Measurements from ENCODE around the gene SPNS3. TPM values are rescaled to one million over a fixed set of nuclear protein-coding genes. Genes with fewer than 3 reads are reported as not detected.

The SPNS3 gene
- total RNA-seq, 2 experiments from 2014 or later: 51.2 to 54.6 TPM

- CTCF ChIA-PET (ENCODE audit: unreplicated experiment): no interaction called here
- H4K20me1 ChIP-seq (ENCODE audit: insufficient read depth, low read length): no peaks in the 10 kb centered on the region
- no peaks in the 10 kb centered on the region for H3K9me3 ChIP-seq (ENCODE audit: low read length)
- H3K4me1 ChIP-seq (ENCODE audit: insufficient read depth, low read length, poor library complexity, severe bottlenecking): peaks cover 40% of the 10 kb centered on the region
- POLR2A ChIA-PET: no interaction called here
- intact Hi-C loops (cut with micrococcal nuclease; ENCODE audit: unreplicated experiment): no loop called here
- no peaks in the 10 kb centered on the region for H3K9me2 ChIP-seq (ENCODE audit: insufficient read depth, low read length)
- H3K4me3 ChIP-seq (ENCODE audit: low read depth, low read length, poor library complexity, severe bottlenecking): no peak overlapping the region
- H3K79me2 ChIP-seq (ENCODE audit: insufficient read depth, low read depth, low read length): no peaks in the 10 kb centered on the region
- no peaks in the 10 kb centered on the region for H3K36me3 ChIP-seq (ENCODE audit: insufficient read depth, low read length)
- no peak overlapping the region for H2AFZ ChIP-seq (ENCODE audit: low read length)
- no peak for DNase-seq (ENCODE audit: low spot score)
- TF ChIP-seq EZH2phosphoT487 (IDR thresholded peaks at IDR 0.05; ENCODE audit: borderline replicate concordance, low read depth, low read length) (no peak), CTCF (conservative IDR thresholded peaks at IDR 0.05; ENCODE audit: low read length) (no peak)
- BruUV-seq (replicated peaks): no TSS peak
- no peak overlapping the region for H3K27ac ChIP-seq (ENCODE audit: low read depth, low read length, poor library complexity, severe bottlenecking)
- no peak overlapping the region for H3K4me2 ChIP-seq (ENCODE audit: low read length)
Measured at GRCh38 chr17:4527134-4527533, 93.4 kb downstream of the SPNS3 start.

- no peak for DNase-seq (ENCODE audit: low spot score)
- H3K4me1 ChIP-seq (ENCODE audit: insufficient read depth, low read length, poor library complexity, severe bottlenecking): peaks cover 34% of the 10 kb centered on the region
- no TSS peak for BruUV-seq (replicated peaks)
- no peaks in the 10 kb centered on the region for H3K79me2 ChIP-seq (ENCODE audit: insufficient read depth, low read depth, low read length)
- H3K27ac ChIP-seq (ENCODE audit: low read depth, low read length, poor library complexity, severe bottlenecking): no peak overlapping the region
- no peaks in the 10 kb centered on the region for H4K20me1 ChIP-seq (ENCODE audit: insufficient read depth, low read length)
- H3K4me2 ChIP-seq (ENCODE audit: low read length): no peak overlapping the region
- ChIA-PET POLR2A (no interaction called here), CTCF (ENCODE audit: unreplicated experiment) (no interaction called here)
- no peak overlapping the region for H2AFZ ChIP-seq (ENCODE audit: low read length)
- no peak overlapping the region for H3K4me3 ChIP-seq (ENCODE audit: low read depth, low read length, poor library complexity, severe bottlenecking)
- H3K9me2 ChIP-seq (ENCODE audit: insufficient read depth, low read length): no peaks in the 10 kb centered on the region
- no peak for TF ChIP-seq CTCF (conservative IDR thresholded peaks at IDR 0.05; ENCODE audit: low read length)
- TF ChIP-seq EZH2phosphoT487 (IDR thresholded peaks at IDR 0.05; ENCODE audit: borderline replicate concordance, low read depth, low read length): no peak
- intact Hi-C loops (cut with micrococcal nuclease; ENCODE audit: unreplicated experiment): no loop called here
- no peaks in the 10 kb centered on the region for H3K36me3 ChIP-seq (ENCODE audit: insufficient read depth, low read length)
- no peaks in the 10 kb centered on the region for H3K9me3 ChIP-seq (ENCODE audit: low read length)
Measured at GRCh38 chr17:4527566-4528125, 93.9 kb downstream of the SPNS3 start.

- Histone ChIP-seq H3K9me2 (ENCODE audit: insufficient read depth, low read length) (no peaks in the 10 kb centered on the region), H3K9me3 (ENCODE audit: low read length) (no peaks in the 10 kb centered on the region), H3K4me2 (ENCODE audit: low read length) (no peak overlapping the region), H4K20me1 (ENCODE audit: insufficient read depth, low read length) (no peaks in the 10 kb centered on the region), H3K36me3 (ENCODE audit: insufficient read depth, low read length) (no peaks in the 10 kb centered on the region), H3K79me2 (ENCODE audit: insufficient read depth, low read depth, low read length) (no peaks in the 10 kb centered on the region), H3K27ac (ENCODE audit: low read depth, low read length, poor library complexity, severe bottlenecking) (no peak overlapping the region), H2AFZ (ENCODE audit: low read length) (no peak overlapping the region), H3K4me1 (ENCODE audit: insufficient read depth, low read length, poor library complexity, severe bottlenecking) (peaks cover 15% of the 10 kb centered on the region), H3K4me3 (ENCODE audit: low read depth, low read length, poor library complexity, severe bottlenecking) (no peak overlapping the region)
- TF ChIP-seq CTCF (conservative IDR thresholded peaks at IDR 0.05; ENCODE audit: low read length) (no peak), EZH2phosphoT487 (IDR thresholded peaks at IDR 0.05; ENCODE audit: borderline replicate concordance, low read depth, low read length) (no peak)
- DNase-seq (ENCODE audit: low spot score): no peak
- intact Hi-C loops (cut with micrococcal nuclease; ENCODE audit: unreplicated experiment): no loop called here
- BruUV-seq (replicated peaks): no TSS peak
- ChIA-PET POLR2A (no interaction called here), CTCF (ENCODE audit: unreplicated experiment) (no interaction called here)
Measured at GRCh38 chr17:4529533-4530152, 95.9 kb downstream of the SPNS3 start.

All from OCI-LY7 (cell line).